Activated T-helper 2 cell treated with anti-CD3 and anti-CD28 coated beads, Interferon-gamma antibody, Interleukin-2, Interleukin-4, amounts not matched to agents 10 μg/mL and 5 μg/mL and 100 μg/mL, durations not matched to agents 14 hours and 24 hours and 36 hours (primary cell): ENCODE measurements around the gene HSCB. TPM values are rescaled to one million over a fixed set of nuclear protein-coding genes. Genes with fewer than 3 reads are reported as not detected.
"Not testable (repeated sequence)": the region's sequence is repeated elsewhere in the genome, so short reads cannot be mapped to it uniquely, and the experiment has no call there.

ENCODE experiments used
- DNase-seq: peaks from one replicate; pipeline ENCODE4 v3.0.0; 2021; ENCODE audit warnings: low spot score
- H3K27ac Mint-ChIP-seq: one replicate; pipeline ENCODE4 v1.8.0; 2021; ENCODE audit warnings: mixed read lengths
- H3K27me3 Mint-ChIP-seq: one replicate; pipeline ENCODE4 v1.8.0; 2021; ENCODE audit warnings: low read depth, mixed read lengths
- H3K36me3 Mint-ChIP-seq: one replicate; pipeline ENCODE4 v1.8.0; 2021; ENCODE audit warnings: low read depth, mixed read lengths
- H3K4me1 Mint-ChIP-seq: one replicate; pipeline ENCODE4 v1.8.0; 2021; ENCODE audit warnings: low read depth, mixed read lengths
- H3K4me3 Mint-ChIP-seq: one replicate; pipeline ENCODE4 v1.8.0; 2021; ENCODE audit warnings: low read depth, mild to moderate bottlenecking, moderate library complexity, mixed read lengths
- H3K9me3 Mint-ChIP-seq: one replicate; pipeline ENCODE4 v1.8.0; 2021; ENCODE audit warnings: mixed read lengths
- intact Hi-C: fragments of 100-400 bp; cut with micrococcal nuclease; formaldehyde crosslinking; loops from one replicate; pipeline ENCODE4 v1.15.1; 2023
- total RNA-seq: library from RNA; stranded (reverse); gene quantifications from 2 replicates; pipeline ENCODE4 v1.2.3, GENCODE V29; 2022

The HSCB gene
- total RNA-seq, 1 donor from 2014 or later = 14.6 TPM

- intact Hi-C loops = not testable (repeated sequence)
Measured at GRCh38 chr22:28754512-28754911, 12.7 kb downstream of the HSCB start.

GRCh38 chr22:28759861-28760560 is 18.2 kb downstream of the HSCB start:
- H3K36me3 Mint-ChIP-seq = peaks cover 2% of the 10 kb centered on the region
- H3K4me3 Mint-ChIP-seq = no peak overlapping the region

More at GRCh38 chr22:28754512-28754911, 12.7 kb downstream of the HSCB start:
- H3K9me3 Mint-ChIP-seq, H3K4me1 Mint-ChIP-seq, H3K27me3 Mint-ChIP-seq, H3K27ac Mint-ChIP-seq, H3K4me3 Mint-ChIP-seq, DNase-seq: not testable (repeated sequence)
- peaks cover 12% of the 10 kb centered on the region for H3K36me3 Mint-ChIP-seq

GRCh38 chr22:28761449-28761755 is 19.6 kb downstream of the HSCB start:
- Mint-ChIP-seq H3K27ac (no peak overlapping the region), H3K27me3 (no peaks in the 10 kb centered on the region), H3K9me3 (no peaks in the 10 kb centered on the region), H3K4me1 (no peaks in the 10 kb centered on the region), H3K36me3 (peaks cover 2% of the 10 kb centered on the region), H3K4me3 (no peak overlapping the region)
- intact Hi-C loops = no loop called here
- DNase-seq = no peak

More at GRCh38 chr22:28759861-28760560, 18.2 kb downstream of the HSCB start:
- no peaks in the 10 kb centered on the region for H3K27me3 Mint-ChIP-seq
- no peaks in the 10 kb centered on the region for H3K4me1 Mint-ChIP-seq
- no peak overlapping the region for H3K27ac Mint-ChIP-seq
- intact Hi-C loops = no loop called here
- DNase-seq = no peak
- H3K9me3 Mint-ChIP-seq = no peaks in the 10 kb centered on the region

- DNase-seq, H3K27ac Mint-ChIP-seq, H3K36me3 Mint-ChIP-seq, H3K27me3 Mint-ChIP-seq, intact Hi-C loops, H3K9me3 Mint-ChIP-seq, H3K4me3 Mint-ChIP-seq, H3K4me1 Mint-ChIP-seq: not testable (repeated sequence)
Measured at GRCh38 chr22:28762000-28762399, 20.2 kb downstream of the HSCB start.

- no peaks in the 10 kb centered on the region for H3K27me3 Mint-ChIP-seq
Measured at GRCh38 chr22:28766628-28767027, 24.8 kb downstream of the HSCB start.

GRCh38 chr22:28768701-28769393 is 27.0 kb downstream of the HSCB start:
- no peaks in the 10 kb centered on the region for H3K9me3 Mint-ChIP-seq
- no peaks in the 10 kb centered on the region for H3K27me3 Mint-ChIP-seq
- intact Hi-C loops = no loop called here
- H3K4me3 Mint-ChIP-seq = no peak overlapping the region
- H3K36me3 Mint-ChIP-seq = peaks cover 7% of the 10 kb centered on the region
- DNase-seq = no peak
- H3K27ac Mint-ChIP-seq = no peak overlapping the region
- peaks cover 9% of the 10 kb centered on the region for H3K4me1 Mint-ChIP-seq

More at GRCh38 chr22:28766628-28767027, 24.8 kb downstream of the HSCB start:
- Mint-ChIP-seq H3K36me3 (no peaks in the 10 kb centered on the region), H3K27ac (no peak overlapping the region), H3K9me3 (no peaks in the 10 kb centered on the region), H3K4me3 (no peak overlapping the region), H3K4me1 (no peaks in the 10 kb centered on the region)
- intact Hi-C loops = no loop called here
- no peak for DNase-seq

- intact Hi-C loops = no loop called here
- H3K4me1 Mint-ChIP-seq = peaks cover 11% of the 10 kb centered on the region
- H3K27ac Mint-ChIP-seq = no peak overlapping the region
- no peak for DNase-seq
- no peak overlapping the region for H3K4me3 Mint-ChIP-seq
- H3K27me3 Mint-ChIP-seq = no peaks in the 10 kb centered on the region
- H3K36me3 Mint-ChIP-seq = peaks cover 10% of the 10 kb centered on the region
- no peaks in the 10 kb centered on the region for H3K9me3 Mint-ChIP-seq
Measured at GRCh38 chr22:28769394-28770085, 27.7 kb downstream of the HSCB start.

- no peak overlapping the region for H3K4me3 Mint-ChIP-seq
- no peaks in the 10 kb centered on the region for H3K27me3 Mint-ChIP-seq
- H3K4me1 Mint-ChIP-seq = peaks cover 18% of the 10 kb centered on the region
- no peaks in the 10 kb centered on the region for H3K9me3 Mint-ChIP-seq
- H3K27ac Mint-ChIP-seq = no peak overlapping the region
- intact Hi-C loops = no loop called here
- no peak for DNase-seq
- H3K36me3 Mint-ChIP-seq = peaks cover 26% of the 10 kb centered on the region
Measured at GRCh38 chr22:28771195-28771791, 29.5 kb downstream of the HSCB start.

- H3K27ac Mint-ChIP-seq = peak within 1 kb of the TSS; percentile 100
- H3K36me3 Mint-ChIP-seq = peaks cover 34% of the 10 kb centered on the region
- intact Hi-C loops = loop anchor here (1.0 to 2.0 kb wide), 5 partner anchors 26 to 136 kb away; partner anchors contain the start of gene HSCB
- H3K9me3 Mint-ChIP-seq = no peaks in the 10 kb centered on the region
- peak; percentile 89 for DNase-seq
- no peaks in the 10 kb centered on the region for H3K27me3 Mint-ChIP-seq
- peak within 1 kb of the TSS; percentile 99 for H3K4me3 Mint-ChIP-seq
- peaks cover 19% of the 10 kb centered on the region for H3K4me1 Mint-ChIP-seq
Measured at GRCh38 chr22:28772633-28773460, 31.0 kb downstream of the HSCB start, which contains the start of gene CCDC117. Gene CCDC117, plus strand, starts transcription at chr22:28772695. Its CDS starts 155 bp downstream, at chr22:28772850.

- no peak for DNase-seq
- Mint-ChIP-seq H3K36me3 (peaks cover 38% of the 10 kb centered on the region), H3K4me3 (peak overlapping the region; percentile 99), H3K27ac (peak overlapping the region; percentile 100), H3K9me3 (no peaks in the 10 kb centered on the region), H3K27me3 (no peaks in the 10 kb centered on the region), H3K4me1 (peaks cover 19% of the 10 kb centered on the region)
- intact Hi-C loops = loop anchor here (1.0 to 2.0 kb wide), 4 partner anchors 26 to 136 kb away; no protein-coding TSS in a partner anchor
Measured at GRCh38 chr22:28773461-28773867, 31.6 kb downstream of the HSCB start.

- no peaks in the 10 kb centered on the region for H3K27me3 Mint-ChIP-seq
- no peaks in the 10 kb centered on the region for H3K9me3 Mint-ChIP-seq
- peaks cover 42% of the 10 kb centered on the region for H3K36me3 Mint-ChIP-seq
- DNase-seq = no peak
- intact Hi-C loops = no loop called here
- H3K4me3 Mint-ChIP-seq = peak overlapping the region; percentile 52
- H3K27ac Mint-ChIP-seq = no peak overlapping the region
- peaks cover 21% of the 10 kb centered on the region for H3K4me1 Mint-ChIP-seq
Measured at GRCh38 chr22:28774378-28774777, 32.5 kb downstream of the HSCB start.

GRCh38 chr22:28779833-28780232 is 38.0 kb downstream of the HSCB start:
- intact Hi-C loops = no loop called here
- Mint-ChIP-seq H3K4me1 (peaks cover 20% of the 10 kb centered on the region), H3K4me3 (no peak overlapping the region), H3K9me3 (no peaks in the 10 kb centered on the region), H3K27ac (no peak overlapping the region), H3K36me3 (peaks cover 68% of the 10 kb centered on the region), H3K27me3 (no peaks in the 10 kb centered on the region)
- DNase-seq = no peak
